Stimulated activated naive B cell treated with anti-CD40 and anti-IgM and Interleukin-4, amounts not matched to agents 10 μg/mL and 1 μg/mL and 100 μg/mL, for 72 hours (primary cell): Measurements from ENCODE around the gene FAM110D.
A peak's percentile ranks its signal among the peaks of the same experiment; 100 is the strongest.

Experiments used
- ATAC-seq, 2 donors: fragments of 150-1000 bp; cut with Tn5 transposase; replicated peaks; 2 replicates each; pipeline ENCODE4 v1.10.0; 2021; ENCODE audit warnings: moderate library complexity in 1 of 2
- DNase-seq: peaks from one replicate; pipeline ENCODE4 v3.0.0; 2021
- H3K27ac Mint-ChIP-seq: one replicate; pipeline ENCODE4 v1.8.0; 2022; ENCODE audit warnings: mild to moderate bottlenecking, mixed read lengths
- H3K27me3 Mint-ChIP-seq, 2 donors: one replicate each; pipeline ENCODE4 v1.8.0; 2022; ENCODE audit warnings: mixed read lengths in 2 of 2
- H3K36me3 Mint-ChIP-seq, 2 donors: one replicate each; pipeline ENCODE4 v1.8.0; 2022; ENCODE audit warnings: mixed read lengths in 2 of 2, mild to moderate bottlenecking in 1 of 2
- H3K4me1 Mint-ChIP-seq, 2 donors: one replicate each; pipeline ENCODE4 v1.8.0; 2022; ENCODE audit warnings: mixed read lengths in 2 of 2, mild to moderate bottlenecking in 1 of 2
- H3K4me3 Mint-ChIP-seq, 2 donors: one replicate each; pipeline ENCODE4 v1.8.0; 2022; ENCODE audit warnings: mild to moderate bottlenecking in 2 of 2, mixed read lengths in 2 of 2, moderate library complexity in 1 of 2
- H3K9me3 Mint-ChIP-seq, 2 donors: one replicate each; pipeline ENCODE4 v1.8.0; 2022; ENCODE audit warnings: mixed read lengths in 2 of 2, mild to moderate bottlenecking in 1 of 2

The FAM110D gene

GRCh38 chr1:26163684-26164035 lies 4.8 kb downstream of the FAM110D start:
- Mint-ChIP-seq H3K27me3 (peaks cover 25 to 45% of the 10 kb centered on the region in 2 donors), H3K27ac (no peak overlapping the region), H3K36me3 (no peaks in the 10 kb centered on the region), H3K4me1 (peaks cover 15 to 19% of the 10 kb centered on the region in 2 donors), H3K4me3 (peak overlapping the region in 1 of 2 donors; percentile 67), H3K9me3 (no peaks in the 10 kb centered on the region)
- DNase-seq (no peak), ATAC-seq (no peak)

GRCh38 chr1:26164036-26164860 lies 5.4 kb downstream of the FAM110D start:
- Mint-ChIP-seq H3K4me1 (peaks cover 15 to 21% of the 10 kb centered on the region in 2 donors), H3K4me3 (peak overlapping the region; percentile 63 to 67), H3K9me3 (no peaks in the 10 kb centered on the region), H3K27me3 (peaks cover 24 to 39% of the 10 kb centered on the region in 2 donors), H3K27ac (no peak overlapping the region), H3K36me3 (no peaks in the 10 kb centered on the region)
- ATAC-seq (peak; percentile 73 to 74), DNase-seq (peak; percentile 21)

DNA sequence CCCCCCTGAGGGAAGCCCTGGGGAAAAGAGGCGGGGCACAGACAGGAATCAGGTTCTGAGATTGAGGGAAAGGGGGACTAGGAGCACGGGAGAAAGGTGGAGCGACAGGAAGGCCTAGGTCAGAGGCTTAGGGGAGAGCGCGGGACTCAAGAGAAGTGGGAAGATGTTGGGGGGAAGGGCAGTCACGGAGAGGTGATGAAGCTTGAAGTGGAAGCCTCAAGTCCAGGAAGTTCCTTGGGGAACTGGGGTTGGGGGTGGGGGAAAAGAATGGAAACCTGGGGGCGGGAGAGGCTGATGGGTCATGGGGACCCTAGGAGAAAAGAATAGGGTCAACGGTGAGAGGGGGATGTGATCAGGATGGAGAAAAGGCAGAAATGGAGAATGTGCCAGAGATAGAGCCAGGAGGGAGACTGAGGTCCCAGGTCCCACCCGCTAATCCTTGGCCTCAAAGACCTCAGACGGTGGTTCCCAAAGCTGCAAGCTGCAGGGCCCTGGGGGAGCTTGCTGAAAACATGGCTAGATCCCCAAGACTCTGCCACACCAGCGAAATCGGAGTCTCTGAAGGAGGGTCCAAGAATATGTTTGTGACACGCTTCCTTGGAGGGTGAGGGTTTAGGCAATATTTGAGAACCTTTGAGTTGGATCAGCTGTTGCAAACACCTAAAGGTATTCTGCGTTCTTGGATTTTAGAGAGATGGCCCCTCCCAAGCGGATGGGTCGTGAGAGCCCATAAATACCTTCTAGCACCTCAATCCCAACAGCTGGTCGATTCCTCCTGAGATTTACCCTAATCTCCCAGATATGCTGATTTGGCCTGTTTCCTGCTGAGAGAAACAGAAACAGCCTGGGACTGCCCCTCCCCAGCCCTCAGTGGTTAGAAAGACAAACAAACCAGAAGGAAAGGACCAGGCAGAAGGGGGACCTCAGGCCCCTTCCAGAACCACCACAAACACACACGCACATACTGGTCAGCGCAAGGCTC lies 6.3 kb downstream of the FAM110D start:
- Mint-ChIP-seq H3K36me3 (peaks cover 0 to 3% of the 10 kb centered on the region in 2 donors), H3K9me3 (no peaks in the 10 kb centered on the region), H3K4me3 (peak overlapping the region; percentile 63 to 66), H3K4me1 (peaks cover 15 to 27% of the 10 kb centered on the region in 2 donors), H3K27ac (no peak overlapping the region), H3K27me3 (peaks cover 19 to 30% of the 10 kb centered on the region in 2 donors)
- DNase-seq (no peak), ATAC-seq (no peak)

DNA sequence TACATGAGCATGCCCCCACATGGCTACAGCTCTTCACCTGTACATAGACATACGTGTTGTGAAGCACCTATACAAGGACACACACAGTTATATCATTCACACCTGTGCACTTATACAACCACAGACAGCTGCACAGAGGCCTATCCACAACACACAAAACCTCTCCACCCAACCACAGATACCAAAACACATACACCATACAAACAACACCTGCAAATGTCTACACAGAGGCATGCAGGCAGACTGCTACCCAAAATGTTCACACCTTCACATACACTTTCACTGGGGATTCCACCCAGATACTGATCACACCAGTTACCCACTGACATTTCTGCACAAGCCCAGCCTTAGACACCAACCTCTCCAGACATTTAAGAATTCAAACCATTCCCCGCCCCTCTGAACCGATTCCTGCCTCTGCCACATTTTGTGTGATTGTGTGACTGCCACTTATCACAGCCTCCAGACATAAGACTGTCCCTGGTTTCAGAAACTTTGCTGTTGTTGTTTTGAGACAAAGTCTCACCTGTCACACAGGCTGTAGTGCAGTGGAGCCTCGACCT lies 7.9 kb downstream of the FAM110D start:
- peaks cover 7 to 9% of the 10 kb centered on the region in 2 donors for H3K36me3 Mint-ChIP-seq
- ATAC-seq = no peak
- no peak overlapping the region for H3K4me3 Mint-ChIP-seq
- no peaks in the 10 kb centered on the region for H3K9me3 Mint-ChIP-seq
- H3K27ac Mint-ChIP-seq = no peak overlapping the region
- H3K27me3 Mint-ChIP-seq = peaks cover 15 to 17% of the 10 kb centered on the region in 2 donors
- peaks cover 24 to 42% of the 10 kb centered on the region in 2 donors for H3K4me1 Mint-ChIP-seq
- no peak for DNase-seq

DNA sequence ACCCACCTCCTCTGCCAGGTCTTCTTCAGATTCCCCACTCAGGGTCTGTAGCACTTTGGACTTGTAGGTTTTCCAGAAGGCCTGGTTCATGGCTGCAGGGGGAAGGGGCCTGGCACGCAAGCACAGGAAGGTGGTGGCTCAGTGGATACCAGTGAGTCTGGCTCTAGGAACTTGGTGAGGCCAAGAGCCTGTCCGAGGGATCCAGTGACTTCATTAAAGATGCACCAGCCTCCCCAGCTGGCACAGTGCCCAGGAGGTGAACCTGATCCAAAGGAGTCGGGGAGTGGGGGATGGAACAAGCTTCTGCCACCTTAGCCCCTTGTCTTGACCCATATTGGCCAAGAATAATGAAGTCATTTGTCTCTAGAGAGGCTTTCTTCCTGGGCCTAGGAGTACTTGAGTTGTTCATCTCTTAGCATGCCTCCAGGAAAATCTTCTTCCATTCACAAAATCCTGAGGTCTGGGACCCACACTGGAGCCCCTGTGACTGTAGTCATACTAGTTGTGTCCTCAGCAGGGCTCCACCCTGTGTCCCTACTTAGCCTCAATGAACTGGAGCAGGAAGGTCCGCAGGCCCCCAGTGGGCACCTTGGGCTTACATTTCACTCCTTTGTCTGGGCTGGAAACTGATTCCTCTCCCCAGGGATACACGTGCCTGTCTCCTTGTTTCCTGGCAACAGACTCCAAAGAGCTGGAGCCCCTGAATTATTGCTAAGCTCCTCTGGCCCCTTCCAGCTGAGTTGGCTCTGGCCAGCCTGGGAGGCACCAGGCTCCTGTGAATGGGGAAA lies 9.7 kb downstream of the FAM110D start, which contains the start of gene C1orf232:
Gene C1orf232, minus strand, starts transcription at position 554 of the 788 bp plus-strand sequence. Its CDS starts 464 bp downstream, at position 90.
- ATAC-seq = no peak
- Mint-ChIP-seq H3K27ac (peak within 1 kb of the TSS; percentile 97), H3K36me3 (peaks cover 7 to 9% of the 10 kb centered on the region in 2 donors), H3K4me1 (peaks cover 20 to 37% of the 10 kb centered on the region in 2 donors), H3K4me3 (peak within 1 kb of the TSS; percentile 92 to 98), H3K27me3 (peaks cover 9 to 10% of the 10 kb centered on the region in 2 donors), H3K9me3 (no peaks in the 10 kb centered on the region)
- no peak for DNase-seq

DNA sequence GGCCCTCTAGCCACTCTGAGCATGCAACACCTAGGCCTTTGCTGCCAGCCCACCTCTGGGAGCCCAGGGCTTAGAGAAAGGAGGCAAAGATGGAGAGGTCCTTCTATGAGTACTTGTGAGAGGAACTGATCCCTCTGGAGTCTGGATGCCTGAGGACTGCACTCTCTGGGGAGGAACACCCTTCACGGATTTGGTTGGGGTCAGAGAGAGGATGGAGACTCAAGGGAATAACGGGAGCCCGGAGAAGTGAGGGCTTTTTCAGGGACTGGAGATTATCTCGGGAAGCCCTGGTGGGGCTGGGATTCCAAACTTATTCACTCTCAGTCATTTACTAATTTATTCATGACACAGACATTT lies 10.3 kb downstream of the FAM110D start:
- peaks cover 9 to 11% of the 10 kb centered on the region in 2 donors for H3K36me3 Mint-ChIP-seq
- DNase-seq (no peak), ATAC-seq (no peak)
- peak overlapping the region; percentile 97 for H3K27ac Mint-ChIP-seq
- peaks cover 21 to 42% of the 10 kb centered on the region in 2 donors for H3K4me1 Mint-ChIP-seq
- H3K27me3 Mint-ChIP-seq = peaks cover 9 to 10% of the 10 kb centered on the region in 2 donors
- H3K9me3 Mint-ChIP-seq = no peaks in the 10 kb centered on the region
- peak overlapping the region; percentile 92 to 98 for H3K4me3 Mint-ChIP-seq

GRCh38 chr1:26169669-26170471 lies 11.0 kb downstream of the FAM110D start, which contains the start of gene ZNF593:
ZNF593 (plus strand) TSS chr1:26169908; CDS start chr1:26169984, 76 bp downstream.
- Mint-ChIP-seq H3K36me3 (peaks cover 9 to 11% of the 10 kb centered on the region in 2 donors), H3K4me3 (peak within 1 kb of the TSS; percentile 92 to 98), H3K27me3 (peaks cover 5% of the 10 kb centered on the region in 2 donors), H3K9me3 (no peaks in the 10 kb centered on the region), H3K4me1 (peaks cover 17 to 37% of the 10 kb centered on the region in 2 donors), H3K27ac (peak within 1 kb of the TSS; percentile 97)
- ATAC-seq (peak; percentile 97 to 98), DNase-seq (peak; percentile 92)

- peak overlapping the region; percentile 92 to 98 for H3K4me3 Mint-ChIP-seq
- ATAC-seq (no peak), DNase-seq (no peak)
- peak overlapping the region; percentile 97 for H3K27ac Mint-ChIP-seq
- H3K27me3 Mint-ChIP-seq = no peaks in the 10 kb centered on the region
- H3K9me3 Mint-ChIP-seq = no peaks in the 10 kb centered on the region
- peaks cover 12 to 31% of the 10 kb centered on the region in 2 donors for H3K4me1 Mint-ChIP-seq
- peaks cover 9 to 11% of the 10 kb centered on the region in 2 donors for H3K36me3 Mint-ChIP-seq
Measured at GRCh38 chr1:26170472-26170821, 11.6 kb downstream of the FAM110D start.

DNA sequence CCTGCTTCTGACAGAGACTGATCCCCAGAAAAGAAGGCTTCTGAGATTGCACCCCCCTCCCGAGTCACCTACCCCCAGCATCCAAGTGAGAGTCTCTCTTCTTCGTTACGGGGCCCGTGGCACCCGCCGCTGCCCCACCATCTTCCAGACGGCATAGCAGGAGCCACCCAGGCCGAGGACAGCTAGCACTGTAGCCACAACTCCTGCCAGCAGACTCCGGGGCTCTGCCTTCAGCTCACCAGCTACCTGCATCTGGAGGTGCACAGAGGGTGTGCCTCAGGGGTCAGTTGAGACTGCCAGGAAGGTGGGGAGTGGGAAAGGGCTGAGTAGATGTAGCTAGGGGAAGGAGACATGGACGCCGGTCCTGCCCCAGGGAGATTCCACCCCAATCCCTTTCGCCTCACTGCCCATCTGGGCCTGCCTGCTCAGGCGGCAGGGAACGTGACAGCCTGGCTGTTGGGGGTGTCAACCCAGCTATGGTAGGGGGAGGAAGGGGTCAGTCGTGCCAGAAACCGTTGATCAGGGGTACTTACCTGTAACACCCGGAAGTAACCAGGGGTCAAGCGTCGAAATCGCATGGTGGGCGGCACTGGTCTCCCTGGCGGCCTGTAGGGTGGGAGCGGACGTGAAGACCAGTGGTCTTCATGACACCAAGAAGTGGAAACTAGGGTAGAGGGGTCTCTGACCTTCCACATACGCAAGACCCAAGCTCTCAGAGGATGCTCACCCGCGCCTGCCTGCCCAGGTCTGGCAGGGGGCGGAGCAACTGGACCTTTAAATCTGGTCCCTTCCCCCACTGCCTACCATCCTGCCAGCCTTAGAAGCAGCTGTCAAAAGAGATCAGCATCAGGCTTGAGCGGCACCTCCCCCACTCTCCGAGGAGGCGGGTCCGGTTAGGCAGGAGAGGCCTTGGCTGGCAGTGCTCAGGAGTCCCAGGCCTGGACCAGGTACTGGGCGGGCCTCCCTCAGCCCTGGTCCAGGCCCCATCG lies 12.5 kb downstream of the FAM110D start, which contains the start of gene ZNF593OS:
Gene ZNF593OS, minus strand, starts transcription at position 749 of the 989 bp plus-strand sequence. Its CDS starts 171 bp downstream, at position 578.
- Mint-ChIP-seq H3K36me3 (peaks cover 9 to 11% of the 10 kb centered on the region in 2 donors), H3K4me3 (peak within 1 kb of the TSS; percentile 92 to 98), H3K9me3 (no peaks in the 10 kb centered on the region), H3K27ac (peak within 1 kb of the TSS; percentile 97), H3K27me3 (no peaks in the 10 kb centered on the region), H3K4me1 (peaks cover 12 to 28% of the 10 kb centered on the region in 2 donors)
- ATAC-seq (no peak), DNase-seq (no peak)

DNA sequence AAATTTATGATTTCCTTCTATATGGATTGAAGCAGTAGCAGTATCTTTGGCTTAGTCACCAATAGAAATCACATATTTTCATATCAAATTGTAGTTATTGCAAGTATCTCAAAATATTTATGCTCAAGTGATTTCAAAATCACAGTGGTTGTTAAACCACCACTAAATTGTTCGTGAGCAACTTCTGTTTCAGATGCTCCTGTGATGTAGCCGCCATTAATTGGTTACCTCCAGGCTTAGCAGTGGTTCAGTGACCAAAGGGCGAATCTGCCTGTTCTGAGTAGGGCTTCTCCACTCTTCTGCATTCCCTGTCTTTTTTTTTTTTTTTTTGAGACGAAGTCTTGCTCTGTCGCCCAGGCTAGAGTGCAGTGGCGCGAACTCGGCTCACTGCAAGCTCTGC lies 16.5 kb downstream of the FAM110D start:
- DNase-seq = no peak
- peaks cover 10 to 18% of the 10 kb centered on the region in 2 donors for H3K4me1 Mint-ChIP-seq
- no peak for ATAC-seq

DNA sequence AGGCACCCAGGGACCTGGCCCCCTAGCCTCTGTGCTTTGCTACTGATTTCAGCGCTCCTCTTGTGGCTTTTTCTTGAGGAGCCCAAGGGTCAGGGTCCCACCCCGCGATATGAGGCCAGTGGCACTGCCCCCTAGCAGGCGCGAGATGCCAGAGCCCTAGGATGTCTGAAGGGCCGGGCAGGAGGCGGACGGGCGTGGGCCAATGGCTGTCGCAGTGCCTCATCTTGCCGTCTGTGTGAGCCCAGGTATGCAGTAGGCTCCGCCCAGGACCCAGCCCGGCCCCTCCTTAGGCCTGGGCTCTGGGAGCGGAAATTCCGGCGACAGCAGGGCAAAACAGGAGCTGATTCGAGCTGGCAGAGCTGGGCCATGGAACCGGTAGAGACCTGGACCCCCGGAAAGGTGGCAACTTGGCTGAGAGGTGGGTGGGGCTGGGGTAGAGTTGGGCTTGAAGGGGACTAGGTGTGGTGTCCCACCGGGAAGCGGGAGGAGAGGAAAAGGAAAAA lies 18.4 kb downstream of the FAM110D start, which contains the start of gene CNKSR1:
Gene CNKSR1, plus strand, starts transcription at position 310 of the 503 bp plus-strand sequence. Its CDS starts 57 bp downstream, at position 367.
- Mint-ChIP-seq H3K4me3 (peak within 1 kb of the TSS in 1 of 2 donors; percentile 45), H3K4me1 (peaks cover 1 to 5% of the 10 kb centered on the region in 2 donors), H3K9me3 (no peaks in the 10 kb centered on the region), H3K36me3 (peaks cover 0 to 4% of the 10 kb centered on the region in 2 donors), H3K27me3 (no peaks in the 10 kb centered on the region), H3K27ac (peak within 1 kb of the TSS; percentile 7)
- DNase-seq (no peak), ATAC-seq (no peak)

More for the DNA sequence above, 16.5 kb downstream of the FAM110D start:
- no peak overlapping the region for H3K27ac Mint-ChIP-seq
- H3K36me3 Mint-ChIP-seq = peaks cover 6 to 11% of the 10 kb centered on the region in 2 donors
- H3K9me3 Mint-ChIP-seq = no peaks in the 10 kb centered on the region
- no peaks in the 10 kb centered on the region for H3K27me3 Mint-ChIP-seq
- H3K4me3 Mint-ChIP-seq = no peak overlapping the region
